SK-N-MC (cell line): Measurements from ENCODE around the gene SYCN.
"Not testable (repeated sequence)": the region's sequence is repeated elsewhere in the genome, so short reads cannot be mapped to it uniquely, and the experiment has no call there.

Experiments used
- FOXP2 ChIP-seq: optimal IDR thresholded peaks from 2 replicates; pipeline ENCODE3; 2011; ENCODE audit warnings: mild to moderate bottlenecking, moderate library complexity; ENCODE audit not compliant: insufficient read depth; ENCODE audit errors: extremely low read length, control extremely low read depth
- POLR2AphosphoS5 ChIP-seq: IDR thresholded peaks from 2 replicates; pipeline ENCODE4 v1.6.1; 2012; ENCODE audit warnings: mild to moderate bottlenecking, low read depth, low read length, borderline replicate concordance

GRCh38 chr19:39215323-39215722 is 11.3 kb upstream of the SYCN start:
- TF ChIP-seq FOXP2, POLR2AphosphoS5: not testable (repeated sequence)
